ENCODE data around the gene ATG4C. TPM values are rescaled to one million over a fixed set of nuclear protein-coding genes. Genes with fewer than 3 reads are reported as not detected.

Gene ATG4C
- total RNA-seq, 3 donors from 2014 or later (not counting 1 experiment from before 2014, with no cell fraction given): 4.8 to 9.7 (median 6.3) TPM

DNA sequence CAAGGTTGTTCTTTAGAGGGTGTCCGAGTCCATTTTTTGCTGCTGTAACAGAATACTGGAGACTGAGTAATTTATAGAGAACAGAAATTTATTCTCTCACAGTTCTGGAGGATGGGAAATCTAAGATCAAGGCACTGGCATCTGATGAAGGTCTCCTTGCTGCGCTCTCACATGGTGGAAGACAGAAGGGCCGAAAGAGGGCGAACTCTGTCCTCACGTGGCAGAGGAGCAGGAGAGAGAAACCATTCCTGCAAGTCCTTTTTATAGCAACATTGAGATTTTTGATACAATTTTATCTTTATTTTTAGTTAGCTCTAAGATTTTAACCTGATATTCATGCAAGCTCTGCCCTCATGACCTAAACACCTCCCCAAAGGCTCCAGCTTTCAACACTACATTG lies 48.3 kb downstream of the ATG4C start:
- DNase-seq (no peak), ATAC-seq (no peak)
- H3K27me3 Mint-ChIP-seq (ENCODE audit: low read depth in 2 of 2): no peaks in the 10 kb centered on the region
- intact Hi-C loops (cut with micrococcal nuclease): no loop called here
- H3K4me1 Mint-ChIP-seq: no peaks in the 10 kb centered on the region
- Histone ChIP-seq H3K4me3 (ENCODE audit: low read length) (no peak overlapping the region), H3K4me1 (ENCODE audit: control insufficient read depth, insufficient read depth, low read length) (no peaks in the 10 kb centered on the region), H3K36me3 (ENCODE audit: control insufficient read depth, insufficient read depth, low read length) (peaks cover 16% of the 10 kb centered on the region), H3K9me3 (ENCODE audit: control insufficient read depth, insufficient read depth, low read length) (no peaks in the 10 kb centered on the region), H3K27ac (ENCODE audit: low read length) (no peak overlapping the region), H3K27me3 (ENCODE audit: control insufficient read depth, insufficient read depth, low read length) (no peaks in the 10 kb centered on the region)
- WGBS (ENCODE audit: insufficient coverage): 95% methylated on average over 4 of the region's 5 CpGs
- H3K9me3 Mint-ChIP-seq: no peaks in the 10 kb centered on the region
- TF ChIP-seq, protein P1, sequence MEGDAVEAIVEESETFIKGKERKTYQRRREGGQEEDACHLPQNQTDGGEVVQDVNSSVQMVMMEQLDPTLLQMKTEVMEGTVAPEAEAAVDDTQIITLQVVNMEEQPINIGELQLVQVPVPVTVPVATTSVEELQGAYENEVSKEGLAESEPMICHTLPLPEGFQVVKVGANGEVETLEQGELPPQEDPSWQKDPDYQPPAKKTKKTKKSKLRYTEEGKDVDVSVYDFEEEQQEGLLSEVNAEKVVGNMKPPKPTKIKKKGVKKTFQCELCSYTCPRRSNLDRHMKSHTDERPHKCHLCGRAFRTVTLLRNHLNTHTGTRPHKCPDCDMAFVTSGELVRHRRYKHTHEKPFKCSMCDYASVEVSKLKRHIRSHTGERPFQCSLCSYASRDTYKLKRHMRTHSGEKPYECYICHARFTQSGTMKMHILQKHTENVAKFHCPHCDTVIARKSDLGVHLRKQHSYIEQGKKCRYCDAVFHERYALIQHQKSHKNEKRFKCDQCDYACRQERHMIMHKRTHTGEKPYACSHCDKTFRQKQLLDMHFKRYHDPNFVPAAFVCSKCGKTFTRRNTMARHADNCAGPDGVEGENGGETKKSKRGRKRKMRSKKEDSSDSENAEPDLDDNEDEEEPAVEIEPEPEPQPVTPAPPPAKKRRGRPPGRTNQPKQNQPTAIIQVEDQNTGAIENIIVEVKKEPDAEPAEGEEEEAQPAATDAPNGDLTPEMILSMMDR (IDR thresholded peaks at IDR 0.05): no peak
- H3K36me3 Mint-ChIP-seq: no peaks in the 10 kb centered on the region
- no peak overlapping the region for H3K4me3 Mint-ChIP-seq
- H3K27ac Mint-ChIP-seq: no peak overlapping the region

- no peaks in the 10 kb centered on the region for H3K27me3 Mint-ChIP-seq (ENCODE audit: low read depth in 2 of 2)
- WGBS (ENCODE audit: insufficient coverage): 98% methylated on average over 4 of the region's 4 CpGs
- intact Hi-C loops (cut with micrococcal nuclease): no loop called here
- no peak overlapping the region for H3K4me3 Mint-ChIP-seq
- DNase-seq (no peak), ATAC-seq (no peak)
- H3K27ac Mint-ChIP-seq: no peak overlapping the region
- Histone ChIP-seq H3K9me3 (ENCODE audit: control insufficient read depth, insufficient read depth, low read length) (no peaks in the 10 kb centered on the region), H3K4me3 (ENCODE audit: low read length) (no peak overlapping the region), H3K4me1 (ENCODE audit: control insufficient read depth, insufficient read depth, low read length) (no peaks in the 10 kb centered on the region), H3K36me3 (ENCODE audit: control insufficient read depth, insufficient read depth, low read length) (peaks cover 16% of the 10 kb centered on the region), H3K27ac (ENCODE audit: low read length) (no peak overlapping the region), H3K27me3 (ENCODE audit: control insufficient read depth, insufficient read depth, low read length) (no peaks in the 10 kb centered on the region)
- no peaks in the 10 kb centered on the region for H3K9me3 Mint-ChIP-seq
- H3K4me1 Mint-ChIP-seq: no peaks in the 10 kb centered on the region
- TF ChIP-seq, protein P1 (IDR thresholded peaks at IDR 0.05): no peak
- no peaks in the 10 kb centered on the region for H3K36me3 Mint-ChIP-seq
Measured at GRCh38 chr1:62833529-62833928, 49.6 kb downstream of the ATG4C start.

GRCh38 chr1:62834400-62834961 lies 50.5 kb downstream of the ATG4C start:
- TF ChIP-seq, protein P1 (IDR thresholded peaks at IDR 0.05): no peak
- H3K27me3 ChIP-seq (ENCODE audit: control insufficient read depth, insufficient read depth, low read length): no peaks in the 10 kb centered on the region
- intact Hi-C loops (cut with micrococcal nuclease): no loop called here
- no peak overlapping the region for H3K27ac ChIP-seq (ENCODE audit: low read length)
- no peak for ATAC-seq
- H3K4me3 ChIP-seq (ENCODE audit: low read length): no peak overlapping the region
- H3K9me3 ChIP-seq (ENCODE audit: control insufficient read depth, insufficient read depth, low read length): no peaks in the 10 kb centered on the region
- no peak overlapping the region for H3K27ac Mint-ChIP-seq
- no peak for DNase-seq
- H3K36me3 Mint-ChIP-seq: no peaks in the 10 kb centered on the region
- H3K36me3 ChIP-seq (ENCODE audit: control insufficient read depth, insufficient read depth, low read length): peaks cover 16% of the 10 kb centered on the region
- no peaks in the 10 kb centered on the region for H3K9me3 Mint-ChIP-seq
- no CpG with 5 or more reads among the region's 1 CpG for WGBS (ENCODE audit: insufficient coverage)
- no peak overlapping the region for H3K4me3 Mint-ChIP-seq
- H3K4me1 Mint-ChIP-seq: no peaks in the 10 kb centered on the region
- no peaks in the 10 kb centered on the region for H3K27me3 Mint-ChIP-seq (ENCODE audit: low read depth in 2 of 2)
- H3K4me1 ChIP-seq (ENCODE audit: control insufficient read depth, insufficient read depth, low read length): no peaks in the 10 kb centered on the region

DNA sequence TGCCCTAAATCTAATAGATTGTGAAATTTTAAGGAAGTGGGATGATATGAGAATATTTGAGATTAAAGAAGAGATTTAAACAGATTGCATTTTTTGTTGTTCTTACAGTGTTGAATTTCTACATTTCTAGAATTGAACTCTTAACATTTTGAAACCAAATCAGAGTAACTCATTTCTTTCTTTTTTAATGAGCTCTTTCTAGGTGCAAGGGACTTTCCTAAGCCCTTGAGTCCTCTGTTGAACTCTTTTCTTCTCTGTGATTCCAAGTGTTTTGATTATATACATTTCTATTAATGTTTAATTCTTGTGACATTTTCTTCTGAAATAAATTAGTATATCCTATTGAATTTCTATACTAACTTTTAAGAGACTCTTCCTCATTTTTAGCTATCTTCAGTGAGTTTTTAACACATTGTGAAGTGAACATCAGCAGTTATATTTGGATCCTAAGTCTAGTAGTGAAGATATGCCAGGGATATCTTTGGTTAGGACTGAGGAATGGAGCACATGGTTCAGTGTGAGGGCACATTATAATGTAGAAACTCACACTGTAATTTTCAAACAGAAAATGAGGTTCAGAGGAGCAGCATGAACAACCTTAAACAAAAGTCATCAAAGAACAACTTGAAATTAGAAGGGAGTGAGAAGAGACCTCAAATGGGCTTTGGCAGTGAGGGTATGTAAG lies 53.1 kb downstream of the ATG4C start:
- ATAC-seq (no peak), DNase-seq (no peak)
- Mint-ChIP-seq H3K36me3 (no peaks in the 10 kb centered on the region), H3K4me1 (no peaks in the 10 kb centered on the region), H3K4me3 (no peak overlapping the region), H3K27ac (no peak overlapping the region), H3K27me3 (ENCODE audit: low read depth in 2 of 2) (no peaks in the 10 kb centered on the region), H3K9me3 (no peaks in the 10 kb centered on the region)
- intact Hi-C loops (cut with micrococcal nuclease): no loop called here
- Histone ChIP-seq H3K9me3 (ENCODE audit: control insufficient read depth, insufficient read depth, low read length) (no peaks in the 10 kb centered on the region), H3K4me3 (ENCODE audit: low read length) (no peak overlapping the region), H3K27ac (ENCODE audit: low read length) (no peak overlapping the region), H3K36me3 (ENCODE audit: control insufficient read depth, insufficient read depth, low read length) (peaks cover 12% of the 10 kb centered on the region), H3K4me1 (ENCODE audit: control insufficient read depth, insufficient read depth, low read length) (no peaks in the 10 kb centered on the region), H3K27me3 (ENCODE audit: control insufficient read depth, insufficient read depth, low read length) (no peaks in the 10 kb centered on the region)
- TF ChIP-seq, protein P1 (IDR thresholded peaks at IDR 0.05): no peak
